Measurements from ENCODE around the gene MSX2. TPM values are rescaled to one million over a fixed set of nuclear protein-coding genes. Genes with fewer than 3 reads are reported as not detected.

The MSX2 gene
- total and polyA plus RNA-seq, 2 of the 4 experiments (the other 2 are of a cell fraction) = 2.2 to 3.7 TPM

DNA sequence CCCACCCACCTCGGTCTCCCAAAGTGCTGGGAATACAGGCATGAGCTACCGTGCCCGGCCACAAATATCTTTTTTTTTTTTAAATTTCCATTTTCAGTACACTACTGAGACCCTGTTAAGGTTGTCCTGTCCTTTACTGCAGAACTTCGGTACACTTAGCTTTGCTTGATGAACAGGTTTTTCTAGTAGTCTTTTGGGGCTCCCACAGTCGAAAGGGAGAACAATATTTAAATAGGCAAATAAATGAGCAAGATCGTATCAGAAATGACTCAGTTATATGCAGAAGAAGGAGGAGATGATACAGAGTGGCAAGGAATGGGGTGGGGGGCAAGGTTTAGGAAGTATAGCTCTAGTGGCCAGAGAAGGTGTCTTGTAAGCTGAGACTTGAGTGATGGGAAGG lies 52.7 kb downstream of the MSX2 start:
- H2BK120ac ChIP-seq (ENCODE audit: low read depth, low read length) = no peak overlapping the region
- H3K4me1 ChIP-seq (ENCODE audit: control insufficient read depth, insufficient read depth, low read length) = no peaks in the 10 kb centered on the region
- no peak overlapping the region for H2AK9ac ChIP-seq (replicated peaks; ENCODE audit: low read depth, low read length, poor library complexity)
- no peak overlapping the region for H2BK20ac ChIP-seq (ENCODE audit: low read depth, low read length)
- H2BK5ac ChIP-seq (ENCODE audit: low read depth, low read length, poor library complexity, severe bottlenecking) = no peak overlapping the region
- H2BK15ac ChIP-seq (ENCODE audit: low read depth, low read length) = no peak overlapping the region
- TF ChIP-seq CTCF (conservative IDR thresholded peaks at IDR 0.05; ENCODE audit: low read depth, low read length) (no peak), BHLHE40 (IDR thresholded peaks at IDR 0.05; ENCODE audit: low read depth, low read length) (no peak), MXI1 (IDR thresholded peaks at IDR 0.05; ENCODE audit: borderline replicate concordance, low read depth, low read length) (no peak), RCOR1 (IDR thresholded peaks at IDR 0.05; ENCODE audit: insufficient replicate concordance, low read length) (no peak), RAD21 (IDR thresholded peaks at IDR 0.05; ENCODE audit: low read length) (no peak), RFX5 (IDR thresholded peaks at IDR 0.05; ENCODE audit: low read depth, low read length) (no peak), FOS (IDR thresholded peaks at IDR 0.05; ENCODE audit: low read depth, low read length) (no peak), POLR2A (IDR thresholded peaks at IDR 0.05; ENCODE audit: low read depth, low read length) (no peak), CEBPB (IDR thresholded peaks at IDR 0.05; ENCODE audit: low read depth, low read length) (no peak), CHD1 (IDR thresholded peaks at IDR 0.05; ENCODE audit: low read depth, low read length) (no peak), SMC3 (IDR thresholded peaks at IDR 0.05; ENCODE audit: low read depth, low read length) (no peak)
- no peak overlapping the region for H2AFZ ChIP-seq (replicated peaks; ENCODE audit: low read length, poor library complexity)
- no peak overlapping the region for H3K18ac ChIP-seq (ENCODE audit: low read depth, low read length)
- H3K9me1 ChIP-seq (ENCODE audit: insufficient read depth, low read length) = no peaks in the 10 kb centered on the region
- H3K36me3 ChIP-seq (ENCODE audit: control insufficient read depth, insufficient read depth, low read length) = no peaks in the 10 kb centered on the region
- peaks cover 3% of the 10 kb centered on the region; the same call in 1 of the 2 replicates for H3K9me3 ChIP-seq (ENCODE audit: control insufficient read depth, insufficient read depth, low read length)
- dilution Hi-C loops (cut with HindIII; ENCODE audit: low sequenced_read_pairs, unreplicated experiment) (no loop called here), intact Hi-C loops (cut with micrococcal nuclease) (no loop called here), in situ Hi-C loops (cut with MboI; ENCODE audit: low sequenced_read_pairs) (no loop called here)
- H3K79me1 ChIP-seq (ENCODE audit: low read depth in 1 of 2, low read length in 2 of 2) = no peaks in the 10 kb centered on the region
- peaks cover 8% of the 10 kb centered on the region for H3K27me3 ChIP-seq (ENCODE audit: control insufficient read depth, insufficient read depth, low read length)
- ChIA-PET CTCF (interaction anchor here (0.6 kb wide), 1 partner anchor 208 kb away, joined by 3 read pairs; no protein-coding TSS in a partner anchor), POLR2A (ENCODE audit: unreplicated experiment) (no interaction called here)
- DNase-seq (no peak), ATAC-seq (ENCODE audit: low read depth) (no peak)
- WGBS, 2 experiments (ENCODE audit: extremely low coverage in 2 of 2, insufficient read length in 1 of 2) = 32% methylated on average over 2 of the region's 6 CpGs; no CpG with 5 or more reads in 1 of the 2 experiments
- H3K56ac ChIP-seq (ENCODE audit: extremely low read depth, insufficient read depth, low read length) = no peak overlapping the region
- no peak overlapping the region for H2AK5ac ChIP-seq (ENCODE audit: low read depth, low read length)
- H3K27ac ChIP-seq (ENCODE audit: insufficient read depth, low read length) = no peak overlapping the region
- H4K91ac ChIP-seq (ENCODE audit: insufficient read depth, low read depth, low read length) = no peak overlapping the region
- no peak overlapping the region for H3K4me3 ChIP-seq (ENCODE audit: insufficient read depth, low read depth, low read length)
- H3K9ac ChIP-seq (ENCODE audit: low read depth, low read length) = no peak overlapping the region
- H3K4ac ChIP-seq (ENCODE audit: low read depth, low read length) = no peak overlapping the region
- H4K5ac ChIP-seq (ENCODE audit: low read depth, low read length) = no peak overlapping the region
- BruUV-seq (replicated peaks) = no TSS peak
- no peak overlapping the region for H3K14ac ChIP-seq (replicated peaks; ENCODE audit: low read depth, low read length)
- H4K20me1 ChIP-seq (ENCODE audit: insufficient read depth, low read length) = no peaks in the 10 kb centered on the region
- no peak overlapping the region for H3K4me2 ChIP-seq (ENCODE audit: low read depth, low read length)
- no peak overlapping the region for H4K8ac ChIP-seq (ENCODE audit: low read depth in 2 of 2, low read length in 2 of 2)
- no peak overlapping the region for H3K23ac ChIP-seq (ENCODE audit: low read depth, low read length)
